KMS-11 (cell line): ENCODE data around the gene HOXA2.

Experiments used
- H2AFZ ChIP-seq: fragments of 200-600 bp; sonication (generic); 2 replicates; pipeline ENCODE4 v1.6.1; 2016; ENCODE audit warnings: antibody characterized with exemption, mixed run types, low read depth
- H3K27ac ChIP-seq: fragments of 200-600 bp; sonication (generic); 2 replicates; pipeline ENCODE4 v1.6.1; 2016; ENCODE audit warnings: mild to moderate bottlenecking, mixed run types
- H3K27me3 ChIP-seq: fragments of 200-600 bp; sonication (generic); 2 replicates; pipeline ENCODE4 v1.6.1; 2017; ENCODE audit warnings: mild to moderate bottlenecking, low read depth, mixed run types, moderate library complexity; ENCODE audit not compliant: insufficient read depth
- H3K36me3 ChIP-seq: fragments of 200-600 bp; sonication (generic); 2 replicates; pipeline ENCODE4 v1.6.1; 2017; ENCODE audit warnings: mild to moderate bottlenecking, mixed run types; ENCODE audit not compliant: insufficient read depth
- H3K4me1 ChIP-seq: fragments of 200-600 bp; sonication (generic); 2 replicates; pipeline ENCODE4 v1.6.1; 2016; ENCODE audit warnings: mild to moderate bottlenecking, low read depth, mixed run types; ENCODE audit not compliant: poor library complexity, severe bottlenecking
- H3K4me2 ChIP-seq: fragments of 200-600 bp; sonication (generic); 2 replicates; pipeline ENCODE4 v1.7.0; 2016; ENCODE audit warnings: mild to moderate bottlenecking, mixed run types
- H3K4me3 ChIP-seq: fragments of 200-600 bp; sonication (generic); IDR thresholded peaks from 2 replicates; pipeline ENCODE4 v1.6.1; 2017; ENCODE audit warnings: low read depth, low read length, mixed read lengths; ENCODE audit not compliant: insufficient read depth
- H3K79me2 ChIP-seq: fragments of 200-600 bp; sonication (generic); 2 replicates; pipeline ENCODE4 v1.6.1; 2016; ENCODE audit warnings: low read depth, mixed run types; ENCODE audit not compliant: insufficient read depth
- H3K9ac ChIP-seq: fragments of 200-600 bp; sonication (generic); 2 replicates; pipeline ENCODE4 v1.6.1; 2016; ENCODE audit warnings: mild to moderate bottlenecking, mixed run types
- H4K20me1 ChIP-seq: fragments of 200-600 bp; sonication (generic); 2 replicates; pipeline ENCODE4 v1.6.1; 2016; ENCODE audit warnings: mild to moderate bottlenecking, mixed run types; ENCODE audit not compliant: insufficient read depth
- CTCF ChIP-seq: fragments of 200-600 bp; sonication (generic); conservative IDR thresholded peaks from 2 replicates; pipeline ENCODE4 v1.6.1; 2017; ENCODE audit warnings: low read depth, mild to moderate bottlenecking, antibody characterized with exemption, low read length, moderate library complexity, mixed read lengths

The HOXA2 gene

GRCh38 chr7:27101171-27101956 lies 1.1 kb downstream of the HOXA2 start:
- Histone ChIP-seq H3K4me3 (no peak overlapping the region), H3K36me3 (no peaks in the 10 kb centered on the region), H2AFZ (no peak overlapping the region), H3K27me3 (no peaks in the 10 kb centered on the region), H3K79me2 (peaks cover 16% of the 10 kb centered on the region), H3K4me1 (peaks cover 7% of the 10 kb centered on the region), H3K9ac (no peak overlapping the region), H3K4me2 (no peak overlapping the region), H3K27ac (no peak overlapping the region), H4K20me1 (no peaks in the 10 kb centered on the region; the same call in 1 of the 2 replicates)
- TF ChIP-seq CTCF = no peak

- Histone ChIP-seq H3K4me2 (no peak overlapping the region), H3K4me3 (no peak overlapping the region), H3K9ac (no peak overlapping the region), H3K36me3 (no peaks in the 10 kb centered on the region), H3K79me2 (peaks cover 16% of the 10 kb centered on the region), H3K27ac (no peak overlapping the region), H3K4me1 (peaks cover 7% of the 10 kb centered on the region), H4K20me1 (no peaks in the 10 kb centered on the region; the same call in 1 of the 2 replicates), H3K27me3 (no peaks in the 10 kb centered on the region), H2AFZ (no peak overlapping the region)
- no peak for TF ChIP-seq CTCF
Measured at GRCh38 chr7:27100694-27101170, 1.8 kb downstream of the HOXA2 start.

- Histone ChIP-seq H3K4me3 (no peak overlapping the region), H3K27ac (no peak overlapping the region), H3K79me2 (peaks cover 16% of the 10 kb centered on the region), H3K36me3 (no peaks in the 10 kb centered on the region), H3K27me3 (no peaks in the 10 kb centered on the region), H4K20me1 (no peaks in the 10 kb centered on the region; the same call in 1 of the 2 replicates), H2AFZ (no peak overlapping the region), H3K4me2 (no peak overlapping the region), H3K4me1 (peaks cover 7% of the 10 kb centered on the region), H3K9ac (no peak overlapping the region)
- no peak for TF ChIP-seq CTCF
Measured at GRCh38 chr7:27099453-27100370, 2.8 kb downstream of the HOXA2 start.

GRCh38 chr7:27098578-27099451 lies 3.7 kb downstream of the HOXA2 start:
- Histone ChIP-seq H3K4me1 (peaks cover 7% of the 10 kb centered on the region), H3K9ac (no peak overlapping the region), H2AFZ (no peak overlapping the region), H3K27me3 (no peaks in the 10 kb centered on the region), H3K4me3 (no peak overlapping the region), H3K79me2 (peaks cover 16% of the 10 kb centered on the region), H3K4me2 (no peak overlapping the region), H3K27ac (no peak overlapping the region), H4K20me1 (no peaks in the 10 kb centered on the region; the same call in 1 of the 2 replicates), H3K36me3 (no peaks in the 10 kb centered on the region)
- no peak for TF ChIP-seq CTCF
